ENCODE results near the gene ADAMTSL3. TPM values are rescaled to one million over a fixed set of nuclear protein-coding genes. Genes with fewer than 3 reads are reported as not detected.

ADAMTSL3 gene
- total and polyA plus RNA-seq, 2 of the 8 experiments (the other 6 are each of a cell fraction or from before 2014, with no cell fraction given), result 0.35 to 1.4 TPM

- TF ChIP-seq KDM5A (IDR thresholded peaks at IDR 0.05; ENCODE audit: low read length) (no peak), ASH2L (IDR thresholded peaks at IDR 0.05; ENCODE audit: low read length) (no peak), GTF2F1 (IDR thresholded peaks at IDR 0.05; ENCODE audit: borderline replicate concordance, low read depth, low read length) (no peak)
These were observed 112.4 kb downstream of the ADAMTSL3 start (continued) for GRCh38 chr15:83766339-83766738.
